Panc1 (cell line): ENCODE data around the gene NPPA. TPM values are rescaled to one million over a fixed set of nuclear protein-coding genes. Genes with fewer than 3 reads are reported as not detected.

ENCODE experiments used
- ATAC-seq: fragments of 200-7000 bp; cut with Tn5 transposase; 2 replicates; pipeline ENCODE4 v1.9.1; 2020; ENCODE audit warnings: mild to moderate bottlenecking, moderate library complexity
- BruUV-seq: library from RNA; stranded (reverse); fragments of 400-500 nt; replicated peaks from 2 replicates; lab custom pipeline; 2021; lab: Mats Ljungman, UMichigan
- CTCF ChIA-PET: fragments of 300-600 bp; sonication (Branson Sonifier 250); formaldehyde crosslinking; loops from one replicate; lab custom pipeline; 2022; ENCODE audit warnings: antibody characterized with exemption; lab: Charles Lee
- POLR2A ChIA-PET: fragments of 300-600 bp; sonication (Branson Sonifier 250); formaldehyde crosslinking; loops from one replicate; lab custom pipeline; 2022; ENCODE audit warnings: antibody characterized with exemption; lab: Charles Lee
- DNase-seq: peaks from one replicate; pipeline ENCODE4 v3.0.0-alpha.2; 2010; ENCODE audit warnings: low read depth, low spot score
- H3K27ac ChIP-seq: 2 replicates; pipeline ENCODE4 v1.5.1; 2011; ENCODE audit warnings: mild to moderate bottlenecking, low read length, inconsistent platforms
- H3K27me3 ChIP-seq: fragments of 200-500 bp; sonication (Bioruptor generic); 2 replicates; pipeline ENCODE4 v1.6.0; 2014; ENCODE audit warnings: low read length, inconsistent platforms; ENCODE audit not compliant: control insufficient read depth, insufficient read depth
- H3K36me3 ChIP-seq: fragments of 200-500 bp; sonication (Bioruptor generic); 2 replicates; pipeline ENCODE4 v1.5.1; 2014; ENCODE audit warnings: inconsistent platforms, mild to moderate bottlenecking, low read length, moderate library complexity; ENCODE audit not compliant: control insufficient read depth, insufficient read depth
- H3K4me1 ChIP-seq: 2 replicates; pipeline ENCODE4 v1.5.1; 2011; ENCODE audit warnings: inconsistent platforms, mild to moderate bottlenecking, low read length, moderate library complexity; ENCODE audit not compliant: control insufficient read depth, insufficient read depth
- H3K4me3 ChIP-seq, 2 experiments: 2 replicates each; pipeline ENCODE4 v1.5.1; 2011 to 2012; ENCODE audit warnings: low read depth in 2 of 2, low read length in 2 of 2, mild to moderate bottlenecking in 2 of 2, inconsistent platforms in 1 of 2, moderate library complexity in 1 of 2
- H3K9me3 ChIP-seq: fragments of 200-500 bp; sonication (Bioruptor generic); 2 replicates; pipeline ENCODE4 v1.5.1; 2014; ENCODE audit warnings: low read depth, mild to moderate bottlenecking, inconsistent platforms, low read length, moderate library complexity; ENCODE audit not compliant: control insufficient read depth, insufficient read depth
- POLR2AphosphoS5 ChIP-seq: IDR thresholded peaks from 2 replicates; pipeline ENCODE4 v1.6.1; 2012; ENCODE audit warnings: mild to moderate bottlenecking, low read depth, low read length, moderate library complexity
- SIN3A ChIP-seq: IDR thresholded peaks from 2 replicates; pipeline ENCODE4 v1.6.1; 2012; ENCODE audit warnings: low read depth, mild to moderate bottlenecking, low read length, moderate library complexity, borderline replicate concordance; ENCODE audit not compliant: insufficient read depth
- TCF7L2 ChIP-seq: IDR thresholded peaks from 2 replicates; pipeline ENCODE4 v1.6.1; 2011; ENCODE audit warnings: mild to moderate bottlenecking, low read depth, low read length, inconsistent platforms
- in situ Hi-C: cut with HindIII; loops from 2 replicates; pipeline ENCODE4 v1.10.0; 2016; ENCODE audit warnings: low sequenced_read_pairs, low pct_unique_long_range_greater_than_20kb
- intact Hi-C: fragments of 100-400 bp; cut with micrococcal nuclease; formaldehyde crosslinking; loops from one replicate; pipeline ENCODE4 v1.10.0; 2022; ENCODE audit not compliant: unreplicated experiment
- total RNA-seq: library from RNA; stranded (reverse); gene quantifications from one replicate; pipeline ENCODE4 v1.2.1, GENCODE V29; 2021; ENCODE audit not compliant: unreplicated experiment
- TF ChIP-seq, protein P1 (sequence below), 2 experiments: IDR thresholded peaks; 2 replicates each; pipeline ENCODE4 v1.6.1; 2011 to 2012; ENCODE audit warnings: low read depth in 2 of 2, control low read depth in 1 of 2, low read length in 1 of 2, mild to moderate bottlenecking in 1 of 2, moderate library complexity in 1 of 2; ENCODE audit not compliant: insufficient read depth in 1 of 2
- TF ChIP-seq, protein P2 (sequence below): fragments of 450-650 bp; IDR thresholded peaks from 2 replicates; pipeline ENCODE4 v1.5.1; 2017; ENCODE audit warnings: mild to moderate bottlenecking

The NPPA gene
- total RNA-seq, 1 experiment from 2014 or later, result not detected

DNA sequence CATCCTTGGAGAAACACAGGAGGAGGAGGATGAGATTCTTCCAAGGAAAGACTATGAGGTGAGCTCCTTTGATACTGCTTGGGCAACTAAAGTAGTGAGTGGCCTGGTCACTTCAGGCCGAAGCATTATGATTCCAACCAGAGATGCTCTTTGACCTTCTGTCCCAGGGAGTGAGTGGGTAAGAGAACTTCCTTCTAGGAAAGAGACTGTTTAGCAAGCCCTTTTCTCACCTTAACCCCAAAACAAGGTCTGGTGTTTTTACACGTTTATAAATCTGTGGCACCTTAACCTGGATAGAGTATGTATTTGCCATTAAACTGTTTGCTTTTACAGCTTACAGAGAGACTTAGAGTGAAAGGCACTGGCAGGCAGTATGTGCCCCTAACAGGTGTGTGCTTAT, 40.5 kb downstream of the NPPA start:
- intact Hi-C loops, result no loop called here
- in situ Hi-C loops, result no loop called here
- DNase-seq, result no peak
- Histone ChIP-seq H3K36me3 (peaks cover 3% of the 10 kb centered on the region), H3K27me3 (no peaks in the 10 kb centered on the region), H3K27ac (peak overlapping the region; percentile 97), H3K4me3 (peak overlapping the region; percentile 74 to 93), H3K9me3 (no peaks in the 10 kb centered on the region), H3K4me1 (peaks cover 41% of the 10 kb centered on the region)
- no TSS peak for BruUV-seq
- TF ChIP-seq SIN3A, result no peak
- TF ChIP-seq, protein P1, sequence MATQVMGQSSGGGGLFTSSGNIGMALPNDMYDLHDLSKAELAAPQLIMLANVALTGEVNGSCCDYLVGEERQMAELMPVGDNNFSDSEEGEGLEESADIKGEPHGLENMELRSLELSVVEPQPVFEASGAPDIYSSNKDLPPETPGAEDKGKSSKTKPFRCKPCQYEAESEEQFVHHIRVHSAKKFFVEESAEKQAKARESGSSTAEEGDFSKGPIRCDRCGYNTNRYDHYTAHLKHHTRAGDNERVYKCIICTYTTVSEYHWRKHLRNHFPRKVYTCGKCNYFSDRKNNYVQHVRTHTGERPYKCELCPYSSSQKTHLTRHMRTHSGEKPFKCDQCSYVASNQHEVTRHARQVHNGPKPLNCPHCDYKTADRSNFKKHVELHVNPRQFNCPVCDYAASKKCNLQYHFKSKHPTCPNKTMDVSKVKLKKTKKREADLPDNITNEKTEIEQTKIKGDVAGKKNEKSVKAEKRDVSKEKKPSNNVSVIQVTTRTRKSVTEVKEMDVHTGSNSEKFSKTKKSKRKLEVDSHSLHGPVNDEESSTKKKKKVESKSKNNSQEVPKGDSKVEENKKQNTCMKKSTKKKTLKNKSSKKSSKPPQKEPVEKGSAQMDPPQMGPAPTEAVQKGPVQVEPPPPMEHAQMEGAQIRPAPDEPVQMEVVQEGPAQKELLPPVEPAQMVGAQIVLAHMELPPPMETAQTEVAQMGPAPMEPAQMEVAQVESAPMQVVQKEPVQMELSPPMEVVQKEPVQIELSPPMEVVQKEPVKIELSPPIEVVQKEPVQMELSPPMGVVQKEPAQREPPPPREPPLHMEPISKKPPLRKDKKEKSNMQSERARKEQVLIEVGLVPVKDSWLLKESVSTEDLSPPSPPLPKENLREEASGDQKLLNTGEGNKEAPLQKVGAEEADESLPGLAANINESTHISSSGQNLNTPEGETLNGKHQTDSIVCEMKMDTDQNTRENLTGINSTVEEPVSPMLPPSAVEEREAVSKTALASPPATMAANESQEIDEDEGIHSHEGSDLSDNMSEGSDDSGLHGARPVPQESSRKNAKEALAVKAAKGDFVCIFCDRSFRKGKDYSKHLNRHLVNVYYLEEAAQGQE (IDR thresholded peaks at IDR 0.05; ENCODE audit: insufficient read depth in 1 of 2, low read depth in 2 of 2, low read length in 1 of 2), result no peak
- TF ChIP-seq, protein P2, sequence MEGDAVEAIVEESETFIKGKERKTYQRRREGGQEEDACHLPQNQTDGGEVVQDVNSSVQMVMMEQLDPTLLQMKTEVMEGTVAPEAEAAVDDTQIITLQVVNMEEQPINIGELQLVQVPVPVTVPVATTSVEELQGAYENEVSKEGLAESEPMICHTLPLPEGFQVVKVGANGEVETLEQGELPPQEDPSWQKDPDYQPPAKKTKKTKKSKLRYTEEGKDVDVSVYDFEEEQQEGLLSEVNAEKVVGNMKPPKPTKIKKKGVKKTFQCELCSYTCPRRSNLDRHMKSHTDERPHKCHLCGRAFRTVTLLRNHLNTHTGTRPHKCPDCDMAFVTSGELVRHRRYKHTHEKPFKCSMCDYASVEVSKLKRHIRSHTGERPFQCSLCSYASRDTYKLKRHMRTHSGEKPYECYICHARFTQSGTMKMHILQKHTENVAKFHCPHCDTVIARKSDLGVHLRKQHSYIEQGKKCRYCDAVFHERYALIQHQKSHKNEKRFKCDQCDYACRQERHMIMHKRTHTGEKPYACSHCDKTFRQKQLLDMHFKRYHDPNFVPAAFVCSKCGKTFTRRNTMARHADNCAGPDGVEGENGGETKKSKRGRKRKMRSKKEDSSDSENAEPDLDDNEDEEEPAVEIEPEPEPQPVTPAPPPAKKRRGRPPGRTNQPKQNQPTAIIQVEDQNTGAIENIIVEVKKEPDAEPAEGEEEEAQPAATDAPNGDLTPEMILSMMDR, result no peak
- no peak for TF ChIP-seq TCF7L2
- no peak for TF ChIP-seq POLR2AphosphoS5
- ChIA-PET CTCF (interaction anchor here (0.6 kb wide), 1 partner anchor 90 kb away, joined by 8 read pairs; no protein-coding TSS in a partner anchor), POLR2A (interaction anchor here (0.7 to 1.9 kb wide), 3 partner anchors 101 to 160 kb away, joined by 3 to 9 read pairs (median 7); no protein-coding TSS in a partner anchor)
- no peak for ATAC-seq

DNA sequence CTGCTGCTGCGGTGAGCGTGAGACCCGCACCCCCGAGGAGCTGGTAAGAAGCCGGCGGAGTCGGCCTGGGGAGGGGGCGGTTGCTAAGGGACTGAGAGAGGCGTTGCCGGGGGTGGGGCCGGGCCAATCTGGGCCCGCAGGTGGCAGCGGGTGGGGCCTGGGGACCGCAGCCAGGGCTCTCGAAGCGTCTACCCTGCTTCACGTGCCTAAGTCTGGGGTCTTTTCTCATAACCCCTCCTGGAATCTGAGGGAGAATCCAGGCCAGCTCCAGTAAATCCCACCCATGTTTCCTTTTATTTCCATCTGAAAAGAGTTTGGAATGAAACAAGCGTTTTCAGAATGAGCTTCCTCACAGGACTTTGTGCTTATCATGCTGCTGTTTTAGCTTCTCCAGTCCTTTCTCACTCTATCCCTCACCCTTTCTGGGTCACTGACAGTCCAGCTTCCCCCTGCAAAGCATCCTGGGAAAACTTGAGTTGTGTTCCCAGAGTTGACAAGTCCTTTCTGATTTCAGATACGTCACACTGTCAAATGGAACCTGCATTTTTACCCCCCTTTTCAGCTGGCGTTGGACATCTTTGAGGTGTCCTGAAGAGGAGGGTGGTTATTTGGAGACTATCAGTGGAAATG, 41.2 kb downstream of the NPPA start:
- ChIA-PET CTCF (interaction anchor here (0.6 kb wide), 1 partner anchor 90 kb away, joined by 8 read pairs; no protein-coding TSS in a partner anchor), POLR2A (interaction anchor here (0.7 to 1.9 kb wide), 3 partner anchors 15 to 103 kb away, joined by 3 to 9 read pairs (median 7); no protein-coding TSS in a partner anchor)
- intact Hi-C loops (no loop called here), in situ Hi-C loops (no loop called here)
- peak; percentile 22 for DNase-seq
- Histone ChIP-seq H3K4me1 (peaks cover 41% of the 10 kb centered on the region), H3K27ac (peak overlapping the region; percentile 97), H3K4me3 (peak overlapping the region; percentile 74 to 93), H3K9me3 (no peaks in the 10 kb centered on the region), H3K27me3 (no peaks in the 10 kb centered on the region), H3K36me3 (peaks cover 3% of the 10 kb centered on the region)
- BruUV-seq, result no TSS peak
- TF ChIP-seq SIN3A, result 0 out of 2 replicates have a peak, but pooled peaks have one; percentile 67
- TF ChIP-seq, protein P1 (IDR thresholded peaks at IDR 0.05; ENCODE audit: insufficient read depth in 1 of 2, low read depth in 2 of 2, low read length in 1 of 2), result no peak
- peak; percentile 78 for ATAC-seq
